Small intestine (tissue), 7 donors: Measurements from ENCODE around the gene IGFL2. TPM values are rescaled to one million over a fixed set of nuclear protein-coding genes. Genes with fewer than 3 reads are reported as not detected.

Experiments used
- DNase-seq, 2 donors: peaks; one replicate each; pipeline versions ENCODE4 v3.0.0 to v3.0.0-alpha.2; 2013
- FAIRE-seq: peaks from 2 replicates; lab custom pipeline; 2012; peaks lifted over from hg19 to GRCh38; lab: Jason Lieb, UNC
- H3K27ac ChIP-seq, 3 donors: one replicate each; pipeline ENCODE4 v1.5.1; 2013; ENCODE audit warnings: low read length in 2 of 3, mild to moderate bottlenecking in 2 of 3, control low read depth in 1 of 3, inconsistent platforms in 1 of 3, low read depth in 1 of 3, moderate library complexity in 1 of 3
- H3K27me3 ChIP-seq, 3 donors: one replicate each; pipeline ENCODE4 v1.6.1; 2013; ENCODE audit warnings: low read length in 3 of 3, inconsistent platforms in 1 of 3; ENCODE audit not compliant: control insufficient read depth in 3 of 3, insufficient read depth in 3 of 3
- H3K36me3 ChIP-seq, 3 donors: one replicate each; pipeline ENCODE4 v1.6.1; 2013; ENCODE audit warnings: low read length in 3 of 3, inconsistent platforms in 1 of 3, low read depth in 1 of 3, mild to moderate bottlenecking in 1 of 3, moderate library complexity in 1 of 3; ENCODE audit not compliant: control insufficient read depth in 3 of 3, insufficient read depth in 2 of 3
- H3K4me1 ChIP-seq, 3 donors: one replicate each; pipeline ENCODE4 v1.6.1; 2013; ENCODE audit warnings: low read length in 2 of 3, inconsistent platforms in 1 of 3, low read depth in 1 of 3, mild to moderate bottlenecking in 1 of 3, moderate library complexity in 1 of 3; ENCODE audit not compliant: control insufficient read depth in 3 of 3, insufficient read depth in 2 of 3
- H3K4me3 ChIP-seq, 3 donors: one replicate each; pipeline ENCODE4 v1.5.1; 2013; ENCODE audit warnings: low read length in 3 of 3, control low read depth in 1 of 3, inconsistent platforms in 1 of 3, low read depth in 1 of 3, mild to moderate bottlenecking in 1 of 3, moderate library complexity in 1 of 3
- H3K9me3 ChIP-seq, 2 donors: one replicate each; pipeline ENCODE4 v1.6.1; 2013; ENCODE audit warnings: low read depth in 1 of 2, low read length in 1 of 2; ENCODE audit not compliant: control insufficient read depth in 2 of 2, insufficient read depth in 1 of 2
- WGBS, 3 donors: extraction: QIAGEN DNeasy Blood & Tissue Kit; methylation state at CpG; one replicate each; pipeline ENCODE4 v1.1.7; 2013; 5-methylcytosine and 5-hydroxymethylcytosine counted together
- polyA plus RNA-seq, 4 donors: library from polyadenylated mRNA; stranded (reverse) in 3 of 4; unstranded in 1 of 4; fragments of 200-250 nt in 3 of 4; fragments of 120-200 nt in 1 of 4; gene quantifications; one replicate each; pipeline versions ENCODE4 v1.2.1 to v1.2.3, GENCODE V29; 2013
- donor health status: healthy with polysubstance abuse.
- donor health status: control.
- donor health status: control.
- donor health status: Bipolar disorder and iron deficiency.
- donor health status: healthy.

IGFL2 gene
- polyA plus RNA-seq, 4 donors = 0.16 to 2.0 TPM; not detected in 2

GRCh38 chr19:46113726-46114125, 34.3 kb upstream of the IGFL2 start:
- 31 to 44% (median 42%) methylated on average over 1 of the region's 1 CpG for WGBS, 3 donors
- FAIRE-seq = no peak

GRCh38 chr19:46115396-46116106, 32.5 kb upstream of the IGFL2 start:
- no peaks in the 10 kb centered on the region for H3K4me1 ChIP-seq
- 64 to 74% (median 65%) methylated on average over 9 of the region's 9 CpGs for WGBS, 3 donors
- FAIRE-seq = no peak
- peaks cover 0 to 10% (median 0%) of the 10 kb centered on the region in 3 donors for H3K27me3 ChIP-seq
- peaks cover 0 to 9% of the 10 kb centered on the region in 2 donors for H3K9me3 ChIP-seq
- H3K27ac ChIP-seq = no peak overlapping the region
- no peaks in the 10 kb centered on the region for H3K36me3 ChIP-seq
- H3K4me3 ChIP-seq = no peak overlapping the region
- DNase-seq = no peak

More at GRCh38 chr19:46113726-46114125, 34.3 kb upstream of the IGFL2 start:
- DNase-seq = no peak
- no peak overlapping the region for H3K27ac ChIP-seq
- no peaks in the 10 kb centered on the region for H3K9me3 ChIP-seq
- H3K36me3 ChIP-seq = no peaks in the 10 kb centered on the region
- H3K4me1 ChIP-seq = no peaks in the 10 kb centered on the region
- no peak overlapping the region for H3K4me3 ChIP-seq
- H3K27me3 ChIP-seq = peaks cover 0 to 13% (median 0%) of the 10 kb centered on the region in 3 donors

GRCh38 chr19:46116121-46116520, 31.9 kb upstream of the IGFL2 start:
- H3K9me3 ChIP-seq = peaks cover 0 to 9% of the 10 kb centered on the region in 2 donors
- FAIRE-seq (no peak), DNase-seq (no peak)
- WGBS, 3 donors = 70 to 80% (median 71%) methylated on average over 3 of the region's 3 CpGs
- H3K36me3 ChIP-seq = no peaks in the 10 kb centered on the region
- no peaks in the 10 kb centered on the region for H3K4me1 ChIP-seq
- H3K27me3 ChIP-seq = peaks cover 0 to 10% (median 0%) of the 10 kb centered on the region in 3 donors
- H3K4me3 ChIP-seq = no peak overlapping the region
- no peak overlapping the region for H3K27ac ChIP-seq

DNA sequence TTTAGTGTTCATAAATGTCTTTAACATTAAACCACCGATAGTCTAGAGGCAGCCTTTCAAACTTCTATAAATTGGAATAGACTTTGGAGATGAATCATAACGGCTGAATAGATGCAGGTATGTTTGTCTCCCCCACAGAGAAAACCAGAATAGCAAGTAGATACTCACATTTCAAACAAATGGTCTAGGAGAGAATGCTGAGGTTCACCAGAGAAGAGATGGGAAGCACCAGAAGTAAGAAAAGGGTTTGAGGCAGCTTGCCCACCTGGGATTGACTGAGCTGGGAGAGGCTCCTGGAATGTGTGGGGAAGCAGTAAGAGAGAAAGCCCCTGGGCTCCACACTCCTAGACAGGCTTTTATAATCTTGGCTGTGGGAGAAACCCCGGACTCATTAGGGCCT, 29.9 kb upstream of the IGFL2 start:
- Histone ChIP-seq H3K27ac (no peak overlapping the region), H3K4me1 (no peaks in the 10 kb centered on the region), H3K27me3 (peaks cover 0 to 10% (median 0%) of the 10 kb centered on the region in 3 donors), H3K4me3 (no peak overlapping the region), H3K36me3 (no peaks in the 10 kb centered on the region), H3K9me3 (peaks cover 0 to 9% of the 10 kb centered on the region in 2 donors)
- FAIRE-seq (no peak), DNase-seq (no peak)
- WGBS, 3 donors = 77 to 78% (median 77%) methylated on average over 3 of the region's 3 CpGs

- DNase-seq (no peak), FAIRE-seq (no peak)
- 83 to 87% (median 84%) methylated on average over 5 of the region's 5 CpGs for WGBS, 3 donors
- Histone ChIP-seq H3K4me3 (no peak within 1 kb of the TSS), H3K9me3 (peaks cover 0 to 5% of the 10 kb centered on the region in 2 donors), H3K36me3 (no peaks in the 10 kb centered on the region), H3K4me1 (no peaks in the 10 kb centered on the region), H3K27me3 (peaks cover 0 to 13% (median 9%) of the 10 kb centered on the region in 3 donors), H3K27ac (no peak within 1 kb of the TSS)
Observed at GRCh38 chr19:46124638-46125115, 23.4 kb upstream of the IGFL2 start, which contains the start of gene IGFL3. Gene IGFL3, minus strand, starts transcription at chr19:46124688. Its CDS starts 39 bp downstream, at chr19:46124649.

- no peaks in the 10 kb centered on the region for H3K36me3 ChIP-seq
- no peaks in the 10 kb centered on the region for H3K4me1 ChIP-seq
- no peak for FAIRE-seq
- H3K9me3 ChIP-seq = no peaks in the 10 kb centered on the region
- 67 to 73% (median 69%) methylated on average over 4 of the region's 4 CpGs for WGBS, 3 donors
- DNase-seq = no peak
- H3K27me3 ChIP-seq = peaks cover 0 to 13% (median 9%) of the 10 kb centered on the region in 3 donors
- H3K4me3 ChIP-seq = no peak overlapping the region
- H3K27ac ChIP-seq = no peak overlapping the region
Observed at GRCh38 chr19:46125447-46125846, 22.6 kb upstream of the IGFL2 start.

DNA sequence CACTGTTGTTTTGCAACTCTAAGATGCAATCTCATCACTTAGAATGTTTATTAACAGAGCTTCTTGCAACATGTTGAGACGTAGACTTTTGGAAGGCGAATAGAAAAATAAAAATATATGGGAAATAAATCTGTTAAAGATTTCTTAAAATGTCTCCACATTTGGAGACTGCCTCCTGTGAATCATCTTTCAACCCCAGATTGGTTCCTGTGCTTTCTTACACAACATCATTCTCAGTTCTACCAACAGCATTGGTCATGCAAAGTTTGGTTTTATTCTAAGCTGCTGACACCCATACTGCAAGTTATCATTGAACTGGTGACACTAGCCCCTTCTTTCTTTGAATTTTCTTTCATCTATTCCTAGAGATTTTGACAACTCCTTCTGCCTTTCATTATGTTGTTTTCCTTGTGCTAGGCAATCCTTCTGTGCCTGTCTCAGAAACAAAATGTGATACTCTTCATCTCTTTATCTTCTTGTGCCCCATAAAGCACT, 21.9 kb upstream of the IGFL2 start:
- WGBS, 3 donors = 84 to 93% (median 88%) methylated on average over 2 of the region's 2 CpGs
- H3K9me3 ChIP-seq = no peaks in the 10 kb centered on the region
- H3K4me3 ChIP-seq = no peak overlapping the region
- no peak overlapping the region for H3K27ac ChIP-seq
- FAIRE-seq = no peak
- H3K36me3 ChIP-seq = no peaks in the 10 kb centered on the region
- DNase-seq = no peak
- no peaks in the 10 kb centered on the region for H3K4me1 ChIP-seq
- H3K27me3 ChIP-seq = peaks cover 0 to 13% (median 9%) of the 10 kb centered on the region in 3 donors

DNA sequence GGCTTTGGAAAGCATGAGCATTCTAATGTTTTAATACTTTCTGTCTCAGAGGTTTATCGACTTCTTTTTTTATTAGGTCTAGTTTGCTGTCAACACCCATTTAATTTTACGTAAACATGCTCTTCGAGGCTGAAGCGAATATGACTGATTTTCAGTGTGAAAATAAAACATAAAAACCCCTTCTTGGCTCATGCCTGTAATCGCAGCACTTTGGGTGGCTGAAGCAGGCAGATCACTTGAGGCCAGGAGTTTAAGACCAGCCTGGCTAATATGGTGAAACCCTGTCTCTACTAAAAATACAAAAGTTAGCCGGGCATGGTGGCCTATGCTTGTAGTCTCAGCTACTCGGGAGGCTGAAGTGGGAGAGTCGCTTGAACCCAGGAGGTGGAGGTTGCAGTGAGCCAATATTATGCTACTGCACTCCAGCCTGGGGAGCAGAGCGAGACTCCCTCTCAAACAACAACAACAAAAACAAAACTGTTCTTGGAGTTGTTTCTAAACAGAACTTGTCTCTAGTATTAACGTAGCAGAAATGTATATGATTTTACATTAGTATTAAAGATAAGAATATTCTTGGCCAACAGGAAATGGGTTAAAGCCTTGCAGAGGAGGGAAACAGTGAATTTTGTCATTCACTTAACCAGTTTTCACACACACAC, 16.4 kb upstream of the IGFL2 start:
- H3K4me1 ChIP-seq = no peaks in the 10 kb centered on the region
- H3K4me3 ChIP-seq = no peak overlapping the region
- peaks cover 0 to 3% (median 0%) of the 10 kb centered on the region in 3 donors for H3K27me3 ChIP-seq
- 76 to 87% (median 77%) methylated on average over 10 of the region's 10 CpGs for WGBS, 3 donors
- no peak overlapping the region for H3K27ac ChIP-seq
- FAIRE-seq (no peak), DNase-seq (no peak)
- no peaks in the 10 kb centered on the region for H3K9me3 ChIP-seq
- H3K36me3 ChIP-seq = no peaks in the 10 kb centered on the region
